Measurements from ENCODE around the gene PATZ1. TPM values are rescaled to one million over a fixed set of nuclear protein-coding genes. Genes with fewer than 3 reads are reported as not detected.

Gene PATZ1
- 9.6 and 15.5 TPM in 2 replicates for total RNA-seq

GRCh38 chr22:31346255-31346732 is at the start of gene PATZ1:
Gene PATZ1 (minus strand): TSS chr22:31346346. CDS start chr22:31345602, 744 bp downstream.

GRCh38 chr22:31292236-31292989 is 53.7 kb downstream of the PATZ1 start, which contains the start of gene PIK3IP1:
Gene PIK3IP1 (minus strand): TSS chr22:31292488. CDS start chr22:31292344, 144 bp downstream.

Other genes with a start within 250 kb of the PATZ1 start
- 15.4 and 19.6 TPM in 2 replicates for gene SELENOM, start 238.8 kb downstream of the PATZ1 start, total RNA-seq
- 0.09 and 0.11 TPM in 2 replicates for gene INPP5J, start 223.4 kb downstream of the PATZ1 start, total RNA-seq
- gene PLA2G3, start 205.8 kb downstream of the PATZ1 start, total RNA-seq: not detected in 2 replicates
- gene RNF185, start 186.2 kb downstream of the PATZ1 start, total RNA-seq: 35.7 and 39.4 TPM in 2 replicates
- 57.2 and 92.9 TPM in 2 replicates for gene LIMK2, start 134.0 kb downstream of the PATZ1 start, total RNA-seq
- 30.1 and 38.1 TPM in 2 replicates for gene PIK3IP1, start 53.9 kb downstream of the PATZ1 start, total RNA-seq
- gene DRG1, start 53.3 kb upstream of the PATZ1 start, total RNA-seq: 64.0 and 71.9 TPM in 2 replicates
- 10.4 TPM in 2 replicates for gene EIF4ENIF1, start 143.5 kb upstream of the PATZ1 start, total RNA-seq
- gene SFI1, start 150.2 kb upstream of the PATZ1 start, total RNA-seq: 12.0 and 15.0 TPM in 2 replicates